ENCODE results near the gene CALHM3. TPM values are rescaled to one million over a fixed set of nuclear protein-coding genes. Genes with fewer than 3 reads are reported as not detected.

CALHM3 gene
- polyA plus RNA-seq, 1 experiment = 0.09 TPM

GRCh38 chr10:103449208-103450144 lies 29.6 kb downstream of the CALHM3 start:
- DNase-seq (ENCODE audit: low read depth) = no peak
- Histone ChIP-seq H3K4me3 (ENCODE audit: low read depth, low read length) (no peak overlapping the region), H3K36me3 (ENCODE audit: control insufficient read depth, insufficient read depth, low read length) (peaks cover 34% of the 10 kb centered on the region), H3K27me3 (ENCODE audit: control insufficient read depth, insufficient read depth, low read length) (no peaks in the 10 kb centered on the region)
- POLR2A ChIA-PET = no interaction called here
- TF ChIP-seq CTCF (IDR thresholded peaks at IDR 0.05; ENCODE audit: insufficient read depth, low read depth, low read length) = no peak
- CTCF ChIA-PET = interaction anchor here (1.1 to 4.1 kb wide), 2 partner anchors 32 to 35 kb away, joined by 3 to 32 read pairs; no protein-coding TSS in a partner anchor

GRCh38 chr10:103448746-103449145 lies 30.3 kb downstream of the CALHM3 start:
- no peak for DNase-seq (ENCODE audit: low read depth)
- peaks cover 41% of the 10 kb centered on the region for H3K36me3 ChIP-seq (ENCODE audit: control insufficient read depth, insufficient read depth, low read length)
- ChIA-PET CTCF (interaction anchor here (1.1 kb wide), 1 partner anchor 32 kb away, joined by 3 read pairs; no protein-coding TSS in a partner anchor), POLR2A (interaction anchor here (0.7 kb wide), 1 partner anchor 101 kb away, joined by 9 read pairs; no protein-coding TSS in a partner anchor)
- no peak overlapping the region for H3K4me3 ChIP-seq (ENCODE audit: low read depth, low read length)
- no peaks in the 10 kb centered on the region for H3K27me3 ChIP-seq (ENCODE audit: control insufficient read depth, insufficient read depth, low read length)
- no peak for TF ChIP-seq CTCF (IDR thresholded peaks at IDR 0.05; ENCODE audit: insufficient read depth, low read depth, low read length)

GRCh38 chr10:103447187-103447586 lies 31.9 kb downstream of the CALHM3 start:
- Histone ChIP-seq H3K4me3 (ENCODE audit: low read depth, low read length) (no peak overlapping the region), H3K27me3 (ENCODE audit: control insufficient read depth, insufficient read depth, low read length) (no peaks in the 10 kb centered on the region), H3K36me3 (ENCODE audit: control insufficient read depth, insufficient read depth, low read length) (peaks cover 52% of the 10 kb centered on the region)
- CTCF ChIA-PET = interaction anchor here (0.7 kb wide), 1 partner anchor 33 kb away, joined by 3 read pairs; no protein-coding TSS in a partner anchor
- POLR2A ChIA-PET = no interaction called here
- TF ChIP-seq CTCF (IDR thresholded peaks at IDR 0.05; ENCODE audit: insufficient read depth, low read depth, low read length) = no peak
- no peak for DNase-seq (ENCODE audit: low read depth)

GRCh38 chr10:103445767-103446567 lies 33.1 kb downstream of the CALHM3 start:
- H3K36me3 ChIP-seq (ENCODE audit: control insufficient read depth, insufficient read depth, low read length) = peaks cover 59% of the 10 kb centered on the region
- POLR2A ChIA-PET = interaction anchor here (0.6 kb wide), 1 partner anchor 63 kb away, joined by 4 read pairs; no protein-coding TSS in a partner anchor
- H3K4me3 ChIP-seq (ENCODE audit: low read depth, low read length) = no peak overlapping the region
- CTCF ChIA-PET = interaction anchor here (1.1 kb wide), 1 partner anchor 40 kb away, joined by 3 read pairs; no protein-coding TSS in a partner anchor
- TF ChIP-seq CTCF (IDR thresholded peaks at IDR 0.05; ENCODE audit: insufficient read depth, low read depth, low read length) = no peak
- no peaks in the 10 kb centered on the region for H3K27me3 ChIP-seq (ENCODE audit: control insufficient read depth, insufficient read depth, low read length)
- DNase-seq (ENCODE audit: low read depth) = no peak

- TF ChIP-seq CTCF (IDR thresholded peaks at IDR 0.05; ENCODE audit: insufficient read depth, low read depth, low read length) = no peak
- no peak overlapping the region for H3K4me3 ChIP-seq (ENCODE audit: low read depth, low read length)
- no peak for DNase-seq (ENCODE audit: low read depth)
- peaks cover 62% of the 10 kb centered on the region for H3K36me3 ChIP-seq (ENCODE audit: control insufficient read depth, insufficient read depth, low read length)
- ChIA-PET POLR2A (no interaction called here), CTCF (no interaction called here)
- H3K27me3 ChIP-seq (ENCODE audit: control insufficient read depth, insufficient read depth, low read length) = no peaks in the 10 kb centered on the region
Measured at GRCh38 chr10:103445366-103445765, 33.7 kb downstream of the CALHM3 start.

Data from BJ (cell line).